ENCODE measurements around the gene AFDN. TPM values are rescaled to one million over a fixed set of nuclear protein-coding genes. Genes with fewer than 3 reads are reported as not detected.

Gene AFDN
- total and polyA plus RNA-seq, 2 experiments from 2014 or later: 66.9 to 200 TPM

GRCh38 chr6:167836721-167837120 lies 10.0 kb downstream of the AFDN start:
- DNase-seq (ENCODE audit: low spot score) (no peak), ATAC-seq (no peak)
- Mint-ChIP-seq H3K36me3 (ENCODE audit: low read depth) (no peaks in the 10 kb centered on the region), H3K4me3 (no peak overlapping the region), H3K4me1 (peaks cover 39% of the 10 kb centered on the region), H3K27me3 (ENCODE audit: insufficient read depth, low read depth, poor library complexity) (peaks cover 2% of the 10 kb centered on the region), H3K9me3 (no peaks in the 10 kb centered on the region), H3K27ac (no peak overlapping the region)
- H3K9me2 ChIP-seq (ENCODE audit: insufficient read depth): no peaks in the 10 kb centered on the region
- no peak overlapping the region for H3K4me3 ChIP-seq
- peaks cover 100% of the 10 kb centered on the region for H3K79me2 ChIP-seq (replicated peaks; ENCODE audit: insufficient read depth)
- H3K27ac ChIP-seq (ENCODE audit: low read depth): no peak overlapping the region
- H3K4me1 ChIP-seq (ENCODE audit: insufficient read depth): peaks cover 64% of the 10 kb centered on the region
- no peak for TF ChIP-seq JUNB (IDR thresholded peaks at IDR 0.05; ENCODE audit: unreplicated experiment)
- TF ChIP-seq REST (IDR thresholded peaks at IDR 0.05; ENCODE audit: unreplicated experiment): peak; percentile 53
- H3K36me3 ChIP-seq (ENCODE audit: insufficient read depth): no peaks in the 10 kb centered on the region
- peaks cover 43% of the 10 kb centered on the region for H4K20me1 ChIP-seq (replicated peaks; ENCODE audit: insufficient read depth)
- no peaks in the 10 kb centered on the region for H3K27me3 ChIP-seq (ENCODE audit: insufficient read depth)
- no peak overlapping the region for H3K4me2 ChIP-seq
- H3F3A ChIP-seq (replicated peaks; ENCODE audit: low read depth): no peaks in the 10 kb centered on the region
- H2AFZ ChIP-seq: no peak overlapping the region

- Mint-ChIP-seq H3K27me3 (ENCODE audit: insufficient read depth, low read depth, poor library complexity) (peaks cover 2% of the 10 kb centered on the region), H3K4me3 (no peak overlapping the region), H3K27ac (no peak overlapping the region), H3K4me1 (peaks cover 28% of the 10 kb centered on the region), H3K9me3 (no peaks in the 10 kb centered on the region), H3K36me3 (ENCODE audit: low read depth) (no peaks in the 10 kb centered on the region)
- Histone ChIP-seq H3K9me2 (ENCODE audit: insufficient read depth) (no peaks in the 10 kb centered on the region), H3K79me2 (replicated peaks; ENCODE audit: insufficient read depth) (peaks cover 100% of the 10 kb centered on the region), H3K27me3 (ENCODE audit: insufficient read depth) (no peaks in the 10 kb centered on the region), H3K4me1 (ENCODE audit: insufficient read depth) (peaks cover 56% of the 10 kb centered on the region), H3K36me3 (ENCODE audit: insufficient read depth) (no peaks in the 10 kb centered on the region), H3F3A (replicated peaks; ENCODE audit: low read depth) (no peaks in the 10 kb centered on the region), H3K27ac (ENCODE audit: low read depth) (0 out of 2 replicates have a peak overlapping the region, but pooled peaks have one; percentile 20), H2AFZ (no peak overlapping the region), H4K20me1 (replicated peaks; ENCODE audit: insufficient read depth) (peaks cover 42% of the 10 kb centered on the region), H3K4me3 (no peak overlapping the region), H3K4me2 (no peak overlapping the region)
- ATAC-seq (no peak; the same call in 2 of the 3 replicates), DNase-seq (ENCODE audit: low spot score) (no peak)
- no peak for TF ChIP-seq CTCF (conservative IDR thresholded peaks at IDR 0.05; ENCODE audit: low read depth in 2 of 2)
- TF ChIP-seq CREB1 (CRISPR knock-in tag; IDR thresholded peaks at IDR 0.05; ENCODE audit: low read depth): no peak
- no peak for TF ChIP-seq EZH2phosphoT487 (IDR thresholded peaks at IDR 0.05; ENCODE audit: unreplicated experiment)
- no peak for TF ChIP-seq JUNB (IDR thresholded peaks at IDR 0.05; ENCODE audit: unreplicated experiment)
- no peak for TF ChIP-seq ZNF462 (CRISPR knock-in tag; IDR thresholded peaks at IDR 0.05)
- no peak for TF ChIP-seq ZNF114 (CRISPR knock-in tag; IDR thresholded peaks at IDR 0.05)
Observed at GRCh38 chr6:167838207-167838748, 11.6 kb downstream of the AFDN start.
